ENCODE measurements around the gene FSTL5. TPM values are rescaled to one million over a fixed set of nuclear protein-coding genes. Genes with fewer than 3 reads are reported as not detected.

The FSTL5 gene
- total RNA-seq, 2 donors from 2014 or later = 0.13 TPM; not detected in 1

GRCh38 chr4:161530710-161531109 lies 633.1 kb downstream of the FSTL5 start:
- Histone ChIP-seq H3K27me3 (no peaks in the 10 kb centered on the region), H3K9ac (ENCODE audit: low read depth in 2 of 2, low read length in 2 of 2) (no peak overlapping the region), H3K4me3 (no peak overlapping the region), H3K36me3 (no peaks in the 10 kb centered on the region), H3K9me3 (no peaks in the 10 kb centered on the region), H3K4me1 (no peaks in the 10 kb centered on the region), H3K27ac (no peak overlapping the region)
- intact Hi-C loops (cut with DNase I) = no loop called here
- no peak for TF ChIP-seq CTCF (IDR thresholded peaks at IDR 0.05)
- no peak for DNase-seq

- no peak for TF ChIP-seq CTCF (IDR thresholded peaks at IDR 0.05)
- Histone ChIP-seq H3K36me3 (no peaks in the 10 kb centered on the region), H3K4me3 (no peak overlapping the region), H3K9ac (ENCODE audit: low read depth in 2 of 2, low read length in 2 of 2) (no peak overlapping the region), H3K4me1 (no peaks in the 10 kb centered on the region), H3K27ac (no peak overlapping the region), H3K27me3 (no peaks in the 10 kb centered on the region), H3K9me3 (no peaks in the 10 kb centered on the region)
- intact Hi-C loops (cut with DNase I) = no loop called here
- DNase-seq = no peak
Measured at GRCh38 chr4:161525121-161525520, 638.7 kb downstream of the FSTL5 start.

- Histone ChIP-seq H3K27me3 (no peaks in the 10 kb centered on the region), H3K9ac (ENCODE audit: low read depth in 2 of 2, low read length in 2 of 2) (no peak overlapping the region), H3K36me3 (no peaks in the 10 kb centered on the region), H3K27ac (no peak overlapping the region), H3K4me3 (no peak overlapping the region), H3K9me3 (no peaks in the 10 kb centered on the region), H3K4me1 (no peaks in the 10 kb centered on the region)
- intact Hi-C loops (cut with DNase I) = no loop called here
- no peak for TF ChIP-seq CTCF (IDR thresholded peaks at IDR 0.05)
- no peak for DNase-seq
Measured at GRCh38 chr4:161522031-161522430, 641.8 kb downstream of the FSTL5 start.

GRCh38 chr4:161519611-161520010 lies 644.2 kb downstream of the FSTL5 start:
- Histone ChIP-seq H3K4me1 (no peaks in the 10 kb centered on the region), H3K4me3 (no peak overlapping the region), H3K27me3 (no peaks in the 10 kb centered on the region), H3K27ac (no peak overlapping the region), H3K36me3 (no peaks in the 10 kb centered on the region), H3K9me3 (no peaks in the 10 kb centered on the region), H3K9ac (ENCODE audit: low read depth in 2 of 2, low read length in 2 of 2) (no peak overlapping the region)
- DNase-seq = no peak
- no peak for TF ChIP-seq CTCF (IDR thresholded peaks at IDR 0.05)
- intact Hi-C loops (cut with DNase I) = no loop called here

- intact Hi-C loops (cut with DNase I) = no loop called here
- Histone ChIP-seq H3K9ac (ENCODE audit: low read depth in 2 of 2, low read length in 2 of 2) (no peak overlapping the region), H3K4me1 (no peaks in the 10 kb centered on the region), H3K4me3 (no peak overlapping the region), H3K27me3 (no peaks in the 10 kb centered on the region), H3K9me3 (no peaks in the 10 kb centered on the region), H3K27ac (no peak overlapping the region), H3K36me3 (no peaks in the 10 kb centered on the region)
- no peak for TF ChIP-seq CTCF (IDR thresholded peaks at IDR 0.05)
- DNase-seq = no peak
Measured at GRCh38 chr4:161517941-161518340, 645.9 kb downstream of the FSTL5 start.

GRCh38 chr4:161505141-161505540 lies 658.7 kb downstream of the FSTL5 start:
- H3K36me3 ChIP-seq = no peaks in the 10 kb centered on the region
- no peak for DNase-seq
- H3K4me1 ChIP-seq = no peaks in the 10 kb centered on the region
- H3K27me3 ChIP-seq = no peaks in the 10 kb centered on the region
- no peak overlapping the region for H3K27ac ChIP-seq
- no peaks in the 10 kb centered on the region for H3K9me3 ChIP-seq
- intact Hi-C loops (cut with DNase I) = no loop called here
- TF ChIP-seq CTCF (IDR thresholded peaks at IDR 0.05) = no peak
- no peak overlapping the region for H3K4me3 ChIP-seq
- H3K9ac ChIP-seq (ENCODE audit: low read depth in 2 of 2, low read length in 2 of 2) = no peak overlapping the region
